GM19099 (cell line): ENCODE measurements around the gene TP73.

Source experiments
- POLR2A ChIP-seq: IDR thresholded peaks from 3 replicates; pipeline ENCODE4 v1.6.1; 2011; ENCODE audit warnings: low read depth; ENCODE audit not compliant: insufficient read length; ENCODE audit errors: extremely low read depth

TP73 gene

GRCh38 chr1:3640121-3640837 is 12.0 kb upstream of the TP73 start:
- TF ChIP-seq POLR2A: no peak

- TF ChIP-seq POLR2A: no peak
These were observed 11.1 kb upstream of the TP73 start for GRCh38 chr1:3641046-3641760.

GRCh38 chr1:3641816-3642215 is 10.5 kb upstream of the TP73 start:
- TF ChIP-seq POLR2A: no peak

GRCh38 chr1:3642919-3643675 is 9.2 kb upstream of the TP73 start:
- TF ChIP-seq POLR2A: no peak

- no peak for TF ChIP-seq POLR2A
These were observed 8.0 kb upstream of the TP73 start for GRCh38 chr1:3644273-3644672.

GRCh38 chr1:3645247-3645646 is 7.1 kb upstream of the TP73 start:
- no peak for TF ChIP-seq POLR2A

- TF ChIP-seq POLR2A: no peak
These were observed 6.5 kb upstream of the TP73 start for GRCh38 chr1:3645666-3646355.

- TF ChIP-seq POLR2A: no peak
These were observed 5.7 kb upstream of the TP73 start for GRCh38 chr1:3646596-3646995.

- peak; percentile 73 for TF ChIP-seq POLR2A
These were observed 2.7 kb upstream of the TP73 start, which contains the start of gene WRAP73 for GRCh38 chr1:3649342-3650247. WRAP73 (minus strand) TSS chr1:3650103; CDS start chr1:3649999, 104 bp downstream.

- no peak for TF ChIP-seq POLR2A
These were observed 1.9 kb upstream of the TP73 start for GRCh38 chr1:3650248-3651025.

GRCh38 chr1:3651026-3651929 is 1.0 kb upstream of the TP73 start:
- TF ChIP-seq POLR2A: no peak

GRCh38 chr1:3652548-3653285 is 401 bp downstream of the TP73 start:
- TF ChIP-seq POLR2A: no peak
